Keratinocyte (primary cell): ENCODE results near the gene ADGRV1. TPM values are rescaled to one million over a fixed set of nuclear protein-coding genes. Genes with fewer than 3 reads are reported as not detected.

Experiments
- DNase-seq: peaks from one replicate; pipeline ENCODE4 v3.0.0-alpha.2; 2011; ENCODE audit warnings: low read depth, missing footprints, low spot score
- FAIRE-seq: peaks from 2 replicates; lab custom pipeline; 2011; peaks lifted over from hg19 to GRCh38; lab: Jason Lieb, UNC
- H2AFZ ChIP-seq: 2 replicates; pipeline ENCODE4 v1.6.0; 2012; ENCODE audit warnings: low read length, control low read depth, inconsistent platforms; ENCODE audit not compliant: control insufficient read depth
- H3K27ac ChIP-seq: 2 replicates; pipeline ENCODE4 v1.5.1; 2011; ENCODE audit warnings: low read length; ENCODE audit not compliant: control insufficient read depth, insufficient read depth
- H3K27me3 ChIP-seq: 3 replicates; pipeline ENCODE4 v1.6.0; 2011; ENCODE audit warnings: low read length; ENCODE audit not compliant: control insufficient read depth, insufficient read depth; ENCODE audit errors: extremely low read depth
- H3K36me3 ChIP-seq, 2 experiments: 2 replicates in 1 of 2; 3 replicates in 1 of 2; pipeline ENCODE4 v1.5.1; 2011; ENCODE audit warnings: low read length in 2 of 2, mild to moderate bottlenecking in 1 of 2; ENCODE audit not compliant: control insufficient read depth in 2 of 2, insufficient read depth in 2 of 2; ENCODE audit errors: extremely low read depth in 1 of 2
- H3K4me1 ChIP-seq: 3 replicates; pipeline ENCODE4 v1.5.1; 2011; ENCODE audit warnings: low read length; ENCODE audit not compliant: control insufficient read depth, insufficient read depth; ENCODE audit errors: extremely low read depth
- H3K4me2 ChIP-seq: 3 replicates; pipeline ENCODE4 v1.6.0; 2011; ENCODE audit warnings: low read depth, low read length; ENCODE audit not compliant: control insufficient read depth, insufficient read depth; ENCODE audit errors: extremely low read depth
- H3K4me3 ChIP-seq, 3 experiments: fragments of 200-600 bp in 1 of 3; sonication (generic) in 1 of 3; 2 replicates in 2 of 3; 3 replicates in 1 of 3; pipeline ENCODE4 v1.5.1; 2011 to 2016; ENCODE audit warnings: low read length in 3 of 3, mild to moderate bottlenecking in 3 of 3, control low read depth in 2 of 3, inconsistent platforms in 1 of 3, low read depth in 1 of 3, mixed read lengths in 1 of 3, mixed run types in 1 of 3, moderate library complexity in 1 of 3; ENCODE audit not compliant: control insufficient read depth in 2 of 3, insufficient read depth in 2 of 3; ENCODE audit errors: extremely low read depth in 1 of 3
- H3K79me2 ChIP-seq: 2 replicates; pipeline ENCODE4 v1.6.0; 2012; ENCODE audit warnings: low read length; ENCODE audit not compliant: control insufficient read depth, insufficient read depth
- H3K9ac ChIP-seq: 3 replicates; pipeline ENCODE4 v1.6.0; 2011; ENCODE audit warnings: low read length; ENCODE audit not compliant: control insufficient read depth, insufficient read depth; ENCODE audit errors: extremely low read depth
- H3K9me1 ChIP-seq: 3 replicates; pipeline ENCODE4 v1.6.0; 2011; ENCODE audit warnings: low read length; ENCODE audit not compliant: control insufficient read depth, insufficient read depth; ENCODE audit errors: extremely low read depth
- H3K9me3 ChIP-seq: 2 replicates; pipeline ENCODE4 v1.5.1; 2012; ENCODE audit warnings: low read depth, low read length; ENCODE audit not compliant: control insufficient read depth
- H4K20me1 ChIP-seq: 3 replicates; pipeline ENCODE4 v1.6.0; 2011; ENCODE audit warnings: low read length; ENCODE audit not compliant: control insufficient read depth, insufficient read depth; ENCODE audit errors: extremely low read depth
- CTCF ChIP-seq, 3 experiments: IDR thresholded peaks in 1 of 3; conservative IDR thresholded peaks in 1 of 3; optimal IDR thresholded peaks in 1 of 3; 2 replicates in 2 of 3; 3 replicates in 1 of 3; pipeline versions ENCODE3 to v1.5.1; 2011; ENCODE audit warnings: low read length in 3 of 3, mild to moderate bottlenecking in 3 of 3, moderate library complexity in 2 of 3, control low read depth in 1 of 3, inconsistent platforms in 1 of 3; ENCODE audit not compliant: insufficient read depth in 2 of 3; ENCODE audit errors: extremely low read depth in 1 of 3
- EZH2 ChIP-seq: IDR thresholded peaks from one replicate; pipeline ENCODE4 v1.6.1; 2012; ENCODE audit warnings: inconsistent platforms, mild to moderate bottlenecking, low read length, moderate library complexity
- dilution Hi-C: fragments of 300-500 bp; cut with MboI; formaldehyde crosslinking; loops from one replicate; pipeline ENCODE4 v1.7.0; 2020; ENCODE audit warnings: low sequenced_read_pairs; ENCODE audit not compliant: extremely low pct_ligation_motif_present
- polyA plus RNA-seq, 5 experiments: library from polyadenylated mRNA; depleted of rRNA in 3 of 5; stranded (reverse) in 3 of 5; stranded (forward) in 1 of 5; unstranded in 1 of 5; fragments of >200 nt; gene quantifications; 1 replicate in 1 of 5; 2 replicates in 3 of 5; 3 replicates in 1 of 5; pipeline versions ENCODE4 v1.2.1 to v1.2.3, GENCODE V29; 2011 to 2012; ENCODE audit warnings: missing spikeins in 2 of 5, low read depth in 1 of 5, low replicate concordance in 1 of 5

Gene ADGRV1
- polyA plus RNA-seq, 1 donor (not counting 4 experiments of a cell fraction or from before 2014, with no cell fraction given), result 0.05 TPM

GRCh38 chr5:90878081-90878480 is 319.5 kb downstream of the ADGRV1 start:
- H3K27me3 ChIP-seq, result no peaks in the 10 kb centered on the region
- H3K79me2 ChIP-seq, result no peaks in the 10 kb centered on the region
- H4K20me1 ChIP-seq, result no peaks in the 10 kb centered on the region
- H3K9me1 ChIP-seq, result no peaks in the 10 kb centered on the region
- FAIRE-seq, result no peak
- H2AFZ ChIP-seq, result no peak overlapping the region
- H3K27ac ChIP-seq, result no peak overlapping the region
- dilution Hi-C loops, result loop anchor here (25.0 kb wide), 1 partner anchor 509 kb away; the partner anchor contains the start of gene ARRDC3
- no peak overlapping the region for H3K9ac ChIP-seq
- H3K4me2 ChIP-seq, result no peak overlapping the region
- no peaks in the 10 kb centered on the region for H3K9me3 ChIP-seq
- H3K36me3 ChIP-seq, result no peaks in the 10 kb centered on the region
- no peaks in the 10 kb centered on the region for H3K4me1 ChIP-seq
- no peak overlapping the region for H3K4me3 ChIP-seq
- no peak for TF ChIP-seq EZH2
- no peak for TF ChIP-seq CTCF (optimal IDR thresholded peaks at IDR 0.05 in 1 of 3, IDR thresholded peaks at IDR 0.05 in 1 of 3, conservative IDR thresholded peaks at IDR 0.05 in 1 of 3; ENCODE audit: extremely low read depth in 1 of 3, insufficient read depth in 2 of 3, low read length in 3 of 3)
- DNase-seq, result no peak

GRCh38 chr5:90878549-90879196 is 320.1 kb downstream of the ADGRV1 start:
- Histone ChIP-seq H3K36me3 (no peaks in the 10 kb centered on the region), H3K4me1 (no peaks in the 10 kb centered on the region), H2AFZ (no peak overlapping the region), H3K27ac (no peak overlapping the region), H3K79me2 (no peaks in the 10 kb centered on the region), H3K4me2 (no peak overlapping the region), H3K4me3 (no peak overlapping the region), H3K9ac (no peak overlapping the region), H4K20me1 (no peaks in the 10 kb centered on the region), H3K27me3 (no peaks in the 10 kb centered on the region), H3K9me1 (no peaks in the 10 kb centered on the region), H3K9me3 (no peaks in the 10 kb centered on the region)
- FAIRE-seq (no peak), DNase-seq (no peak)
- dilution Hi-C loops, result loop anchor here (25.0 kb wide), 1 partner anchor 509 kb away; the partner anchor contains the start of gene ARRDC3
- TF ChIP-seq CTCF (optimal IDR thresholded peaks at IDR 0.05 in 1 of 3, IDR thresholded peaks at IDR 0.05 in 1 of 3, conservative IDR thresholded peaks at IDR 0.05 in 1 of 3; ENCODE audit: extremely low read depth in 1 of 3, insufficient read depth in 2 of 3, low read length in 3 of 3), result no peak
- no peak for TF ChIP-seq EZH2
